PC-3 (cell line): Measurements from ENCODE around the gene RBBP8.

Experiments
- EZH2phosphoT487 ChIP-seq: fragments of 300-600 bp; sonication (generic); IDR thresholded peaks from 2 replicates; pipeline ENCODE4 v1.6.1; 2018; ENCODE audit warnings: mild to moderate bottlenecking, antibody characterized with exemption, low read length, borderline replicate concordance
- TF ChIP-seq, protein P1 (sequence below): fragments of 300-600 bp; sonication (generic); conservative IDR thresholded peaks from 2 replicates; pipeline ENCODE4 v1.5.1; 2017; ENCODE audit warnings: antibody characterized with exemption, low read depth, mild to moderate bottlenecking, low read length

DNA sequence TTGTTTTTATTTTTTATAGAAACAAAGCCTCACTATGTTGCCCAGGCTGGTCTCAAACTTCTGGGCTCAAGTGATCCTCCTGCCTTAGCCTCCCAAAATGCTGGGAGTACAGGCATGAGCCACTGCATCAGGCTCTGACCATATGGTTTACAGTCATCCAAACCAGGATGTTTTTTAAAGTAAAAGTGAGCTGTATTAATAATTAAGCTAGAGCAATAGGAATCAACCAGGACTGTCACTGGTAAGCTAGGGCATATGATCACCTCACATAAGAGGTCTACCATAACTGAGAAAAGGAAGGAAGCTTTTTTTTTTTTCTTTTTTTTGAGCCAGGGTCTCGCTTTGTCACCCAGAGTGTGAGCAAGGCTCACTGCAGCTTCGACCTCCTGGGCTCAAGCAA lies 8.5 kb upstream of the RBBP8 start:
- TF ChIP-seq, protein P1, sequence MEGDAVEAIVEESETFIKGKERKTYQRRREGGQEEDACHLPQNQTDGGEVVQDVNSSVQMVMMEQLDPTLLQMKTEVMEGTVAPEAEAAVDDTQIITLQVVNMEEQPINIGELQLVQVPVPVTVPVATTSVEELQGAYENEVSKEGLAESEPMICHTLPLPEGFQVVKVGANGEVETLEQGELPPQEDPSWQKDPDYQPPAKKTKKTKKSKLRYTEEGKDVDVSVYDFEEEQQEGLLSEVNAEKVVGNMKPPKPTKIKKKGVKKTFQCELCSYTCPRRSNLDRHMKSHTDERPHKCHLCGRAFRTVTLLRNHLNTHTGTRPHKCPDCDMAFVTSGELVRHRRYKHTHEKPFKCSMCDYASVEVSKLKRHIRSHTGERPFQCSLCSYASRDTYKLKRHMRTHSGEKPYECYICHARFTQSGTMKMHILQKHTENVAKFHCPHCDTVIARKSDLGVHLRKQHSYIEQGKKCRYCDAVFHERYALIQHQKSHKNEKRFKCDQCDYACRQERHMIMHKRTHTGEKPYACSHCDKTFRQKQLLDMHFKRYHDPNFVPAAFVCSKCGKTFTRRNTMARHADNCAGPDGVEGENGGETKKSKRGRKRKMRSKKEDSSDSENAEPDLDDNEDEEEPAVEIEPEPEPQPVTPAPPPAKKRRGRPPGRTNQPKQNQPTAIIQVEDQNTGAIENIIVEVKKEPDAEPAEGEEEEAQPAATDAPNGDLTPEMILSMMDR: no peak
- no peak for TF ChIP-seq EZH2phosphoT487
